Testis (tissue), 2 donors: Measurements from ENCODE around the gene RASD1.

Experiments used
- POLR2A ChIP-seq: fragments of 450-650 bp; IDR thresholded peaks from one replicate; pipeline ENCODE4 v1.6.1; 2017; ENCODE audit warnings: antibody characterized with exemption, mild to moderate bottlenecking, moderate library complexity
- TF ChIP-seq, protein P1 (sequence below), 3 experiments: fragments of 450-650 bp in 2 of 3; fragments of 200-600 bp in 1 of 3; sonication (generic) in 1 of 3; IDR thresholded peaks; one replicate each; pipeline ENCODE4 v1.5.1; 2016 to 2019; ENCODE audit warnings: antibody characterized with exemption in 3 of 3, mild to moderate bottlenecking in 2 of 3, moderate library complexity in 1 of 3

DNA sequence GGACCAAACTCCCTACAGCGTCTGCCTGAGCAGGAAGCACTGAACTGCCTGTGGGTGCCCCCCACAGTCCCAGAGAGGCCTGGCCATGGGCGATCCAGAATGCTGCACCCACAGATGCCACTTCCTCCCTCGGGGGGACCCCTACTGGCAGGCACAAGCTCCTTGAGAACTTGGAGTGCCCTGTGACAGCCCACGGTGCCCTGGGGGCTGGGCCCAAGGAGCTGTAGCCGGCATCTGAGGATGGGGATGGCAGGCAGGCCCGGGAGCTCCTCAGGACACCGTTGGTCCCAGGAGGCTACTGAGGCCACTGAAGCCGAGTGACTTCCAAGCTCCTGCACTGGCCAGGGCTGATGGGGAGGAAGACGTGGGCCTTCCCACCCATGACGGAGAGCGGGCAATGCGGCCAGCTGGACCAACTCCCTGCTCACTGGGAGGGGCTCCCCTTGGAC lies 15.1 kb upstream of the RASD1 start:
- TF ChIP-seq, protein P1, sequence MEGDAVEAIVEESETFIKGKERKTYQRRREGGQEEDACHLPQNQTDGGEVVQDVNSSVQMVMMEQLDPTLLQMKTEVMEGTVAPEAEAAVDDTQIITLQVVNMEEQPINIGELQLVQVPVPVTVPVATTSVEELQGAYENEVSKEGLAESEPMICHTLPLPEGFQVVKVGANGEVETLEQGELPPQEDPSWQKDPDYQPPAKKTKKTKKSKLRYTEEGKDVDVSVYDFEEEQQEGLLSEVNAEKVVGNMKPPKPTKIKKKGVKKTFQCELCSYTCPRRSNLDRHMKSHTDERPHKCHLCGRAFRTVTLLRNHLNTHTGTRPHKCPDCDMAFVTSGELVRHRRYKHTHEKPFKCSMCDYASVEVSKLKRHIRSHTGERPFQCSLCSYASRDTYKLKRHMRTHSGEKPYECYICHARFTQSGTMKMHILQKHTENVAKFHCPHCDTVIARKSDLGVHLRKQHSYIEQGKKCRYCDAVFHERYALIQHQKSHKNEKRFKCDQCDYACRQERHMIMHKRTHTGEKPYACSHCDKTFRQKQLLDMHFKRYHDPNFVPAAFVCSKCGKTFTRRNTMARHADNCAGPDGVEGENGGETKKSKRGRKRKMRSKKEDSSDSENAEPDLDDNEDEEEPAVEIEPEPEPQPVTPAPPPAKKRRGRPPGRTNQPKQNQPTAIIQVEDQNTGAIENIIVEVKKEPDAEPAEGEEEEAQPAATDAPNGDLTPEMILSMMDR (IDR thresholded peaks at IDR 0.05): no peak
- no peak for TF ChIP-seq POLR2A
